K562 (cell line): ENCODE measurements around the gene CTAG1B. TPM values are rescaled to one million over a fixed set of nuclear protein-coding genes. Genes with fewer than 3 reads are reported as not detected.

Source experiments
- ATAC-seq: fragments of 200-7000 bp; cut with Tn5 transposase; 3 replicates; pipeline ENCODE4 v1.9.1; 2020; ENCODE audit warnings: moderate library complexity
- BruUV-seq: library from RNA; stranded (reverse); fragments of 400-500 nt; replicated peaks from 2 replicates; lab custom pipeline; 2021; lab: Mats Ljungman, UMichigan
- CTCF ChIA-PET: fragments of 300-600 bp; formaldehyde crosslinking; extraction: SDS; loops from one replicate; lab custom pipeline; 2021; ENCODE audit warnings: low intra/inter-chr PET ratio; lab: Yijun Ruan, JAX
- POLR2A ChIA-PET: fragments of 300-600, 350-650 bp; sonication (Branson Sonifier 250); formaldehyde crosslinking; extraction: SDS; loops from one replicate; lab custom pipeline; 2021; ENCODE audit warnings: antibody characterized with exemption, inconsistent platforms; lab: Yijun Ruan, JAX
- DNase-seq, 4 experiments: peaks; one replicate each; pipeline versions ENCODE4 v3.0.0 to v3.0.0-alpha.2; 2011 to 2018; ENCODE audit warnings: low spot score in 3 of 4, mixed read lengths in 3 of 4; ENCODE audit errors: extremely low read depth in 1 of 4
- FAIRE-seq: peaks from 2 replicates; lab custom pipeline; 2011; peaks lifted over from hg19 to GRCh38; lab: Jason Lieb, UNC
- H2AFZ ChIP-seq: 2 replicates; pipeline ENCODE4 v1.6.0; 2011; ENCODE audit warnings: low read depth, low read length, control low read depth, inconsistent platforms
- H3K27ac ChIP-seq: fragments of 200-600 bp; 3 replicates; pipeline ENCODE4 v1.8.0; 2011; ENCODE audit warnings: low read depth, mild to moderate bottlenecking, control low read depth, inconsistent platforms, low read length, moderate library complexity, mixed read lengths; ENCODE audit errors: extremely low read depth
- H3K27me3 ChIP-seq, 2 experiments: fragments of 300-600 bp in 1 of 2; 2 replicates in 1 of 2; 3 replicates in 1 of 2; pipeline versions ENCODE4 v1.6.0 to v1.8.0; 2011; ENCODE audit warnings: inconsistent platforms in 2 of 2, low read length in 2 of 2, mild to moderate bottlenecking in 1 of 2, mixed read lengths in 1 of 2, moderate library complexity in 1 of 2; ENCODE audit not compliant: control insufficient read depth in 2 of 2, insufficient read depth in 2 of 2
- H3K36me3 ChIP-seq: fragments of 300-600 bp; 3 replicates; pipeline ENCODE4 v1.8.0; 2011; ENCODE audit warnings: mild to moderate bottlenecking, low read length, inconsistent platforms; ENCODE audit not compliant: control insufficient read depth, insufficient read depth
- H3K4me1 ChIP-seq, 2 experiments: fragments of 200-600 bp in 1 of 2; replicated peaks in 1 of 2; 2 replicates in 1 of 2; 3 replicates in 1 of 2; pipeline versions ENCODE4 v1.5.1 to v1.8.0; 2011; ENCODE audit warnings: inconsistent platforms in 2 of 2, low read length in 2 of 2, mild to moderate bottlenecking in 1 of 2, mixed read lengths in 1 of 2, moderate library complexity in 1 of 2; ENCODE audit not compliant: control insufficient read depth in 2 of 2, insufficient read depth in 2 of 2
- H3K4me2 ChIP-seq: 2 replicates; pipeline ENCODE4 v1.6.1; 2011; ENCODE audit warnings: low read length, control low read depth, inconsistent platforms, mixed read lengths; ENCODE audit not compliant: insufficient read depth
- H3K4me3 ChIP-seq: fragments of 200-600 bp; sonication (generic), shearing (Covaris generic); 2 replicates; pipeline ENCODE4 v1.5.1; 2016; ENCODE audit warnings: control low read depth, inconsistent platforms
- H3K79me2 ChIP-seq: fragments of 200-600 bp; 3 replicates; pipeline ENCODE4 v1.8.0; 2011; ENCODE audit warnings: low read length, inconsistent platforms; ENCODE audit not compliant: control insufficient read depth, insufficient read depth
- H3K9ac ChIP-seq, 2 experiments: 2 replicates each; pipeline versions ENCODE4 v1.6.0 to v1.6.1; 2011; ENCODE audit warnings: low read depth in 2 of 2, low read length in 2 of 2, control low read depth in 1 of 2, inconsistent platforms in 1 of 2, mild to moderate bottlenecking in 1 of 2, mixed read lengths in 1 of 2; ENCODE audit not compliant: insufficient read depth in 1 of 2
- H3K9me1 ChIP-seq: one replicate; pipeline ENCODE4 v1.6.0; 2011; ENCODE audit warnings: inconsistent platforms, mild to moderate bottlenecking, low read length, moderate library complexity; ENCODE audit not compliant: control insufficient read depth, insufficient read depth
- H3K9me3 ChIP-seq: replicated peaks from 2 replicates; pipeline ENCODE4 v1.5.1; 2011; ENCODE audit warnings: low read depth, low read length, inconsistent platforms; ENCODE audit not compliant: control insufficient read depth, insufficient read depth
- H4K20me1 ChIP-seq: replicated peaks from 2 replicates; pipeline ENCODE4 v1.6.1; 2011; ENCODE audit warnings: low read length, inconsistent platforms, mixed read lengths; ENCODE audit not compliant: control insufficient read depth, insufficient read depth
- CBX8 ChIP-seq: fragments of 200-600 bp; sonication (generic); IDR thresholded peaks from 2 replicates; pipeline ENCODE4 v1.6.1; 2012; ENCODE audit warnings: borderline replicate concordance, mixed run types, low read depth, mild to moderate bottlenecking, moderate library complexity, mixed read lengths, low read length, control low read depth, inconsistent platforms; ENCODE audit not compliant: poor library complexity, severe bottlenecking; ENCODE audit errors: extremely low read depth
- HDGF ChIP-seq: fragments of 450-650 bp; IDR thresholded peaks from 2 replicates; pipeline ENCODE4 v1.6.1; 2016
- KAT8 ChIP-seq: fragments of 450-650 bp; IDR thresholded peaks from 2 replicates; pipeline ENCODE4 v1.6.1; 2016; ENCODE audit warnings: low read depth, mild to moderate bottlenecking
- KDM5B ChIP-seq: fragments of 200-600 bp; sonication (generic); IDR thresholded peaks from 2 replicates; pipeline ENCODE4 v1.6.1; 2012; ENCODE audit warnings: low read depth, mild to moderate bottlenecking, moderate library complexity, low read length, control low read depth, inconsistent platforms; ENCODE audit not compliant: insufficient replicate concordance
- LEF1 ChIP-seq: fragments of 450-650 bp; IDR thresholded peaks from 2 replicates; pipeline ENCODE4 v1.6.1; 2016; ENCODE audit warnings: mild to moderate bottlenecking
- MGA ChIP-seq: fragments of 450-650 bp; IDR thresholded peaks from 2 replicates; pipeline ENCODE4 v1.6.1; 2016; ENCODE audit warnings: mild to moderate bottlenecking, moderate library complexity
- NUFIP1 ChIP-seq: fragments of 450-650 bp; IDR thresholded peaks from 2 replicates; pipeline ENCODE4 v1.6.1; 2018; ENCODE audit not compliant: partially characterized antibody
- ZFP91 ChIP-seq: sonication (generic); formaldehyde crosslinking; IDR thresholded peaks from 2 replicates; pipeline ENCODE4 v1.8.0; 2022; ENCODE audit warnings: mild to moderate bottlenecking, missing genetic modification reagents
- ZNF717 ChIP-seq: fragments of 250-450 bp; sonication (Bioruptor Pico); IDR thresholded peaks from 2 replicates; pipeline ENCODE4 v1.5.0; 2021
- WGBS: fragments of 100-300 bp; shearing (Covaris generic); methylation state at CpG from one replicate; pipeline ENCODE4 v1.1.6; 2016; ENCODE audit warnings: low coverage, mixed read lengths; ENCODE audit not compliant: insufficient coverage; ENCODE audit errors: missing lambda C conversion rate; 5-methylcytosine and 5-hydroxymethylcytosine counted together
- in situ Hi-C: fragments of 300-500 bp; cut with MboI; formaldehyde crosslinking; loops from 4 replicates; pipeline ENCODE4 v1.15.0; 2018; ENCODE audit warnings: inconsistent platforms, mixed read lengths
- intact Hi-C: fragments of 100-400 bp; cut with micrococcal nuclease; formaldehyde crosslinking; loops from 2 replicates; pipeline ENCODE4 v1.14.2; 2022
- polyA plus RNA-seq, 8 experiments: library from polyadenylated mRNA; depleted of rRNA in 4 of 8; stranded (reverse) in 5 of 8; unstranded in 3 of 8; fragments of >200 nt; fragmentation: Nextera tagmentation in 2 of 8; fragmentation: Illumina TruSeq in 1 of 8; extraction: Ambion mirVana in 2 of 8; extraction: Trizol in 1 of 8; gene quantifications; 2 replicates each; pipeline versions ENCODE4 v1.2.1 to v1.2.3, GENCODE V29; 2011 to 2014; ENCODE audit warnings: inconsistent platforms in 1 of 8, missing spikeins in 1 of 8
- total RNA-seq, 7 experiments: library from RNA; depleted of rRNA in 6 of 7; stranded (reverse); fragments of >200 nt in 6 of 7; fragmentation: Illumina TruSeq in 2 of 7; extraction: Trizol in 2 of 7; gene quantifications; 2 replicates each; pipeline versions ENCODE4 v1.2.1 to v1.2.3, GENCODE V29; 2011 to 2021; ENCODE audit warnings: low replicate concordance in 1 of 7

CTAG1B gene
- total and polyA plus RNA-seq, 9 of the 15 experiments (the other 6 are each of a cell fraction or from before 2014, with no cell fraction given): not detected

- peaks cover 0 to 3% of the 10 kb centered on the region in 2 experiments; a peak in 1 of 5 replicates for H3K4me1 ChIP-seq
- H3K36me3 ChIP-seq: no peaks in the 10 kb centered on the region
- ChIA-PET POLR2A (no interaction called here), CTCF (no interaction called here)
- no peak overlapping the region for H2AFZ ChIP-seq
- in situ Hi-C loops: loop anchor here (10.0 kb wide), 1 partner anchor 74 kb away; the partner anchor contains the start of gene CTAG1A
- no peak for DNase-seq
- peaks cover 2 to 25% of the 10 kb centered on the region in 2 experiments; a peak in 3 of 5 replicates for H3K27me3 ChIP-seq
- H3K4me2 ChIP-seq: no peak overlapping the region
- FAIRE-seq: no peak
- no TSS peak for BruUV-seq
- H3K27ac ChIP-seq: no peak overlapping the region
- H3K9ac ChIP-seq: no peak overlapping the region
- H3K4me3 ChIP-seq: no peak overlapping the region
- no peaks in the 10 kb centered on the region for H4K20me1 ChIP-seq
- 39% methylated on average over 11 of the region's 11 CpGs for WGBS
- no peaks in the 10 kb centered on the region for H3K79me2 ChIP-seq
- no peaks in the 10 kb centered on the region for H3K9me3 ChIP-seq
- H3K9me1 ChIP-seq: no peaks in the 10 kb centered on the region
- no peak for ATAC-seq
- intact Hi-C loops: no loop called here
- TF ChIP-seq CBX8: no peak
- no peak for TF ChIP-seq ZNF717 (CRISPR knock-in tag)
- no peak for TF ChIP-seq KDM5B
- TF ChIP-seq ZFP91 (CRISPR knock-in tag): no peak
- no peak for TF ChIP-seq KAT8
- no peak for TF ChIP-seq NUFIP1
- TF ChIP-seq HDGF: no peak
- TF ChIP-seq LEF1: no peak
- TF ChIP-seq MGA: no peak
Observed at GRCh38 chrX:154658957-154659356, 39.9 kb upstream of the CTAG1B start.
